ENCODE data around the gene MYH16.

- no peak for TF ChIP-seq EZH2 (IDR thresholded peaks at IDR 0.05; ENCODE audit: low read length, missing control alignments)
- TF ChIP-seq CTCF (conservative IDR thresholded peaks at IDR 0.05 in 1 of 2, IDR thresholded peaks at IDR 0.05 in 1 of 2; ENCODE audit: low read depth in 1 of 2, low read length in 2 of 2) = no peak
Measured at GRCh38 chr7:99324559-99324958, 51.9 kb downstream of the MYH16 start.

Data from fibroblast of lung (primary cell).